Loucy (cell line): ENCODE data around the gene DNAH6.

Experiments used
- H2AFZ ChIP-seq: fragments of 200-600 bp; sonication (generic); 2 replicates; pipeline ENCODE4 v1.6.0; 2016; ENCODE audit warnings: antibody characterized with exemption, mild to moderate bottlenecking, low read length, moderate library complexity
- H3F3A ChIP-seq: fragments of 200-600 bp; 2 replicates; pipeline ENCODE4 v1.6.0; 2016; ENCODE audit warnings: antibody characterized with exemption, low read depth, mild to moderate bottlenecking
- H3K27me3 ChIP-seq: fragments of 200-600 bp; sonication (generic); 2 replicates; pipeline ENCODE4 v1.6.1; 2014; ENCODE audit warnings: low read length, mild to moderate bottlenecking; ENCODE audit not compliant: insufficient read depth, poor library complexity, severe bottlenecking
- H3K36me3 ChIP-seq: fragments of 200-600 bp; sonication (generic); 2 replicates; pipeline ENCODE4 v1.6.1; 2016; ENCODE audit warnings: low read length; ENCODE audit not compliant: insufficient read depth
- H3K4me1 ChIP-seq: fragments of 200-600 bp; sonication (generic); 2 replicates; pipeline ENCODE4 v1.5.1; 2014; ENCODE audit warnings: low read length, mild to moderate bottlenecking; ENCODE audit not compliant: insufficient read depth, poor library complexity, severe bottlenecking
- H3K4me2 ChIP-seq: fragments of 200-600 bp; sonication (generic); 2 replicates; pipeline ENCODE4 v1.6.0; 2014; ENCODE audit warnings: antibody characterized with exemption, low read length, low read depth, mild to moderate bottlenecking; ENCODE audit not compliant: poor library complexity, severe bottlenecking
- H3K4me3 ChIP-seq: fragments of 200-600 bp; sonication (generic); 2 replicates; pipeline ENCODE4 v1.5.1; 2014; ENCODE audit warnings: low read length, mild to moderate bottlenecking, mixed read lengths; ENCODE audit not compliant: poor library complexity, severe bottlenecking
- H3K79me2 ChIP-seq: fragments of 200-600 bp; sonication (generic); 2 replicates; pipeline ENCODE4 v1.6.1; 2014; ENCODE audit warnings: low read length; ENCODE audit not compliant: insufficient read depth
- H3K9ac ChIP-seq: fragments of 200-600 bp; sonication (generic); 2 replicates; pipeline ENCODE4 v1.6.0; 2014; ENCODE audit warnings: mild to moderate bottlenecking, low read depth, low read length, moderate library complexity; ENCODE audit not compliant: poor library complexity, severe bottlenecking
- H3K9me2 ChIP-seq: fragments of 200-600 bp; sonication (generic); replicated peaks from 2 replicates; pipeline ENCODE4 v1.6.1; 2016; ENCODE audit warnings: low read depth, low read length, mixed read lengths
- H3K9me3 ChIP-seq: fragments of 200-600 bp; sonication (generic); 2 replicates; pipeline ENCODE4 v1.6.1; 2014; ENCODE audit warnings: mild to moderate bottlenecking, antibody characterized with exemption, low read length, low read depth; ENCODE audit not compliant: insufficient read depth
- H4K20me1 ChIP-seq: fragments of 200-600 bp; sonication (generic); 2 replicates; pipeline ENCODE4 v1.6.0; 2014; ENCODE audit warnings: antibody characterized with exemption, low read length, mild to moderate bottlenecking; ENCODE audit not compliant: insufficient read depth, poor library complexity, severe bottlenecking
- CTCF ChIP-seq: fragments of 200-600 bp; sonication (generic); conservative IDR thresholded peaks from 2 replicates; pipeline ENCODE4 v1.5.1; 2014; ENCODE audit warnings: mild to moderate bottlenecking, antibody characterized with exemption, low read length
- EZH2phosphoT487 ChIP-seq: fragments of 200-600 bp; IDR thresholded peaks from 2 replicates; pipeline ENCODE4 v1.6.1; 2018; ENCODE audit warnings: antibody characterized with exemption, mild to moderate bottlenecking, moderate library complexity, borderline replicate concordance

The DNAH6 gene

GRCh38 chr2:84702941-84703340, 186.6 kb downstream of the DNAH6 start:
- no peaks in the 10 kb centered on the region for H4K20me1 ChIP-seq
- no peaks in the 10 kb centered on the region for H3K9me3 ChIP-seq
- no peaks in the 10 kb centered on the region for H3K79me2 ChIP-seq
- no peak overlapping the region for H3K4me3 ChIP-seq
- no peaks in the 10 kb centered on the region for H3K9me2 ChIP-seq
- H3F3A ChIP-seq, result no peaks in the 10 kb centered on the region
- no peaks in the 10 kb centered on the region for H3K4me1 ChIP-seq
- peaks cover 9% of the 10 kb centered on the region for H3K27me3 ChIP-seq
- no peak overlapping the region for H2AFZ ChIP-seq
- no peak overlapping the region for H3K4me2 ChIP-seq
- TF ChIP-seq EZH2phosphoT487, result no peak
- TF ChIP-seq CTCF, result no peak
- H3K36me3 ChIP-seq, result no peaks in the 10 kb centered on the region
- no peak overlapping the region for H3K9ac ChIP-seq

GRCh38 chr2:84703831-84704230, 187.5 kb downstream of the DNAH6 start:
- TF ChIP-seq EZH2phosphoT487 (no peak), CTCF (no peak)
- no peaks in the 10 kb centered on the region for H3K9me3 ChIP-seq
- H3K4me1 ChIP-seq, result no peaks in the 10 kb centered on the region
- no peak overlapping the region for H3K9ac ChIP-seq
- H3K27me3 ChIP-seq, result peaks cover 2% of the 10 kb centered on the region
- no peaks in the 10 kb centered on the region for H3K79me2 ChIP-seq
- no peaks in the 10 kb centered on the region for H3F3A ChIP-seq
- H3K9me2 ChIP-seq, result no peaks in the 10 kb centered on the region
- H3K36me3 ChIP-seq, result no peaks in the 10 kb centered on the region
- H4K20me1 ChIP-seq, result no peaks in the 10 kb centered on the region
- H2AFZ ChIP-seq, result no peak overlapping the region
- no peak overlapping the region for H3K4me3 ChIP-seq
- H3K4me2 ChIP-seq, result no peak overlapping the region

GRCh38 chr2:84704505-84705244, 188.4 kb downstream of the DNAH6 start:
- no peaks in the 10 kb centered on the region for H3K9me2 ChIP-seq
- no peaks in the 10 kb centered on the region for H4K20me1 ChIP-seq
- no peaks in the 10 kb centered on the region for H3K27me3 ChIP-seq
- no peak overlapping the region for H3K9ac ChIP-seq
- H3K4me3 ChIP-seq, result no peak overlapping the region
- H3K9me3 ChIP-seq, result no peaks in the 10 kb centered on the region
- H3K4me2 ChIP-seq, result no peak overlapping the region
- no peaks in the 10 kb centered on the region for H3K4me1 ChIP-seq
- no peaks in the 10 kb centered on the region for H3K79me2 ChIP-seq
- H3F3A ChIP-seq, result no peaks in the 10 kb centered on the region
- TF ChIP-seq CTCF (no peak), EZH2phosphoT487 (no peak)
- H2AFZ ChIP-seq, result no peak overlapping the region
- H3K36me3 ChIP-seq, result no peaks in the 10 kb centered on the region
